GM11168 (cell line): ENCODE data around the gene LGMN.

ENCODE experiments used
- in situ Hi-C: fragments of 300-500 bp; cut with MboI; formaldehyde crosslinking; loops from one replicate; pipeline ENCODE4 v1.12.0; 2022; ENCODE audit warnings: low sequenced_read_pairs; ENCODE audit not compliant: unreplicated experiment

Gene LGMN

GRCh38 chr14:92660571-92660970, 87.9 kb downstream of the LGMN start:
- in situ Hi-C loops, result no loop called here

- in situ Hi-C loops, result no loop called here
These were observed 88.5 kb downstream of the LGMN start for GRCh38 chr14:92659765-92660561.

GRCh38 chr14:92658684-92659083, 89.7 kb downstream of the LGMN start:
- in situ Hi-C loops, result no loop called here

- in situ Hi-C loops, result no loop called here
These were observed 90.3 kb downstream of the LGMN start for GRCh38 chr14:92658160-92658559.

- in situ Hi-C loops, result no loop called here
These were observed 90.8 kb downstream of the LGMN start for GRCh38 chr14:92657457-92658142.

GRCh38 chr14:92656306-92657081, 91.9 kb downstream of the LGMN start:
- in situ Hi-C loops, result no loop called here

- in situ Hi-C loops, result no loop called here
These were observed 92.8 kb downstream of the LGMN start for GRCh38 chr14:92655419-92656201.

GRCh38 chr14:92654239-92654901, 94.1 kb downstream of the LGMN start:
- in situ Hi-C loops, result no loop called here
